HepG2 (cell line): Measurements from ENCODE around the gene NUBP2. TPM values are rescaled to one million over a fixed set of nuclear protein-coding genes. Genes with fewer than 3 reads are reported as not detected.

Experiments used
- ADNP ChIP-seq: sonication (generic); formaldehyde crosslinking; IDR thresholded peaks from 2 replicates; pipeline ENCODE4 v1.4.0; 2020; ENCODE audit warnings: missing genetic modification reagents
- ARID5B ChIP-seq: IDR thresholded peaks from 2 replicates; pipeline ENCODE4 v1.4.0; 2020; ENCODE audit warnings: mild to moderate bottlenecking, missing genetic modification reagents
- CCAR2 ChIP-seq: fragments of 200-400 bp; formaldehyde crosslinking; optimal IDR thresholded peaks from 2 replicates; pipeline ENCODE3; 2018; ENCODE audit warnings: low read depth, mild to moderate bottlenecking, low read length, moderate library complexity
- CEBPG ChIP-seq: IDR thresholded peaks from 2 replicates; pipeline ENCODE4 v1.6.1; 2016
- CENPT ChIP-seq: sonication (generic); formaldehyde crosslinking; IDR thresholded peaks from 2 replicates; pipeline ENCODE4 v1.8.0; 2022; ENCODE audit warnings: low read depth, mild to moderate bottlenecking, moderate library complexity, missing genetic modification reagents
- DNMT1 ChIP-seq: sonication (generic); formaldehyde crosslinking; IDR thresholded peaks from 2 replicates; pipeline ENCODE4 v1.5.1; 2020; ENCODE audit warnings: mild to moderate bottlenecking, missing genetic modification reagents
- FOSL1 ChIP-seq: sonication (generic); formaldehyde crosslinking; IDR thresholded peaks from 2 replicates; pipeline ENCODE4 v1.9.0; 2021; ENCODE audit warnings: missing genetic modification reagents, borderline replicate concordance
- GFI1 ChIP-seq: sonication (generic); formaldehyde crosslinking; IDR thresholded peaks from 2 replicates; pipeline ENCODE4 v1.5.0; 2020; ENCODE audit warnings: missing genetic modification reagents, mild to moderate bottlenecking, borderline replicate concordance
- HOXA5 ChIP-seq: sonication (generic); formaldehyde crosslinking; IDR thresholded peaks from 2 replicates; pipeline ENCODE4 v1.4.0; 2020; ENCODE audit warnings: missing genetic modification reagents
- IRX3 ChIP-seq: sonication (generic); formaldehyde crosslinking; IDR thresholded peaks from 2 replicates; pipeline ENCODE4 v1.8.1; 2023; ENCODE audit warnings: mild to moderate bottlenecking, low read depth, missing genetic modification reagents, borderline replicate concordance
- MEIS1 ChIP-seq: sonication (generic); formaldehyde crosslinking; IDR thresholded peaks from 2 replicates; pipeline ENCODE4 v1.9.0; 2021; ENCODE audit warnings: mild to moderate bottlenecking, missing genetic modification reagents, moderate library complexity, borderline replicate concordance
- PAXIP1 ChIP-seq: sonication (generic); formaldehyde crosslinking; conservative IDR thresholded peaks from 2 replicates; pipeline ENCODE4 v1.4.0; 2020; ENCODE audit warnings: mild to moderate bottlenecking, missing genetic modification reagents, moderate library complexity
- PPARG ChIP-seq: conservative IDR thresholded peaks from 2 replicates; pipeline ENCODE4 v1.6.1; 2016; ENCODE audit warnings: missing biosample characterization, missing genetic modification reagents
- PRPF4 ChIP-seq: fragments of 200-400 bp; formaldehyde crosslinking; IDR thresholded peaks from 2 replicates; pipeline ENCODE4 v1.6.1; 2016; ENCODE audit warnings: low read length, low read depth; ENCODE audit not compliant: poor library complexity, severe bottlenecking
- SAFB2 ChIP-seq: sonication (generic); formaldehyde crosslinking; IDR thresholded peaks from 2 replicates; pipeline ENCODE4 v1.5.1; 2020; ENCODE audit warnings: missing genetic modification reagents, low read depth, mild to moderate bottlenecking, borderline replicate concordance
- SIX4 ChIP-seq: sonication (generic); formaldehyde crosslinking; IDR thresholded peaks from 2 replicates; pipeline ENCODE4 v1.4.0; 2020; ENCODE audit warnings: missing genetic modification reagents
- XBP1 ChIP-seq: sonication (generic); formaldehyde crosslinking; IDR thresholded peaks from 2 replicates; pipeline ENCODE4 v1.5.0; 2020; ENCODE audit warnings: missing genetic modification reagents
- ZKSCAN1 ChIP-seq: fragments of 150-350 bp; IDR thresholded peaks from 2 replicates; pipeline ENCODE4 v1.6.1; 2014; ENCODE audit warnings: low read length
- ZKSCAN8 ChIP-seq: IDR thresholded peaks from 2 replicates; pipeline ENCODE4 v1.6.1; 2016; ENCODE audit warnings: borderline replicate concordance, missing genetic modification reagents, missing compliant biosample characterization
- ZNF235 ChIP-seq: sonication (generic); formaldehyde crosslinking; IDR thresholded peaks from 2 replicates; pipeline ENCODE4 v1.8.1; 2023; ENCODE audit warnings: mild to moderate bottlenecking, missing genetic modification reagents, borderline replicate concordance
- ZNF326 ChIP-seq: sonication (generic); formaldehyde crosslinking; IDR thresholded peaks from 2 replicates; pipeline ENCODE4 v1.4.0; 2020; ENCODE audit warnings: missing genetic modification reagents, borderline replicate concordance
- ZNF382 ChIP-seq: sonication (generic); formaldehyde crosslinking; IDR thresholded peaks from 2 replicates; pipeline ENCODE4 v1.5.0; 2020; ENCODE audit warnings: missing genetic modification reagents, mild to moderate bottlenecking, borderline replicate concordance
- ZZZ3 ChIP-seq: sonication (generic); formaldehyde crosslinking; IDR thresholded peaks from 2 replicates; pipeline ENCODE4 v1.4.0; 2020; ENCODE audit warnings: missing genetic modification reagents, mild to moderate bottlenecking, borderline replicate concordance
- polyA plus RNA-seq, 8 experiments: library from polyadenylated mRNA; depleted of rRNA in 3 of 8; stranded (reverse) in 7 of 8; unstranded in 1 of 8; fragments of >200 nt; fragmentation: Illumina TruSeq in 4 of 8; extraction: Trizol in 4 of 8; gene quantifications; 2 replicates each; pipeline versions ENCODE4 v1.2.1 to v1.2.3, GENCODE V29; 2011 to 2016; ENCODE audit warnings: low read depth in 4 of 8, missing spikeins in 1 of 8, mixed read lengths in 1 of 8; ENCODE audit not compliant: insufficient read depth in 1 of 8
- total RNA-seq, 5 experiments: library from RNA; depleted of rRNA; stranded (reverse); fragments of >200 nt; fragmentation: Illumina TruSeq; extraction: Trizol; gene quantifications; 2 replicates each; pipeline ENCODE4 v1.2.3, GENCODE V29; 2016; ENCODE audit warnings: low read depth in 1 of 5

NUBP2 gene
- total and polyA plus RNA-seq, 2 of the 13 experiments (the other 11 are each of a cell fraction or from before 2014, with no cell fraction given) = 25.7 to 61.5 TPM

- TF ChIP-seq ZKSCAN8 (CRISPR knock-in tag) (0 out of 2 replicates have a peak, but pooled peaks have one; percentile 47), DNMT1 (CRISPR knock-in tag) (peak; percentile 98; the same call in 1 of the 2 replicates), IRX3 (CRISPR knock-in tag) (0 out of 2 replicates have a peak, but pooled peaks have one; percentile 90), ZNF235 (CRISPR knock-in tag) (no peak; the same call in 1 of the 2 replicates), HOXA5 (CRISPR knock-in tag) (peak; percentile 66), SIX4 (CRISPR knock-in tag) (peak; percentile 10; the same call in 1 of the 2 replicates), FOSL1 (CRISPR knock-in tag) (no peak), GFI1 (CRISPR knock-in tag) (no peak), ZNF382 (CRISPR knock-in tag) (no peak), XBP1 (CRISPR knock-in tag) (no peak), CENPT (CRISPR knock-in tag) (peak; percentile 87), PRPF4 (no peak), PPARG (0 out of 2 replicates have a peak, but pooled peaks have one; percentile 10), ZZZ3 (CRISPR knock-in tag) (peak; percentile 90; the same call in 1 of the 2 replicates), CEBPG (CRISPR knock-in tag) (no peak; the same call in 1 of the 2 replicates), MEIS1 (peak; percentile 90; the same call in 1 of the 2 replicates), ZNF326 (CRISPR knock-in tag) (no peak), SAFB2 (CRISPR knock-in tag) (peak; percentile 88; the same call in 1 of the 2 replicates), ADNP (CRISPR knock-in tag) (no peak), CCAR2 (no peak), ARID5B (CRISPR knock-in tag) (peak; percentile 61), PAXIP1 (peak; percentile 53; the same call in 1 of the 2 replicates), ZKSCAN1 (no peak)
Observed at GRCh38 chr16:1826691-1827573, 44.2 kb downstream of the NUBP2 start, which contains the start of the genes FAHD1 and HAGH (continued).
